Activated B cell treated with CpG ODN at 0.5 μM for 24 hours (primary cell): ENCODE measurements around the gene ARFGEF3. TPM values are rescaled to one million over a fixed set of nuclear protein-coding genes. Genes with fewer than 3 reads are reported as not detected.
"Not testable (repeated sequence)": the region's sequence is repeated elsewhere in the genome, so short reads cannot be mapped to it uniquely, and the experiment has no call there.

ENCODE experiments used
- ATAC-seq: fragments of 200-7000 bp; cut with Tn5 transposase; one replicate; pipeline ENCODE4 v1.10.0; 2021; ENCODE audit warnings: low read depth, mild to moderate bottlenecking, moderate library complexity
- CTCF ChIA-PET: fragments of 350-600 bp; sonication (Branson Sonifier 250); formaldehyde crosslinking; loops from one replicate; lab custom pipeline; 2021; ENCODE audit warnings: antibody characterized with exemption; lab: Charles Lee
- POLR2A ChIA-PET: fragments of 350-600 bp; sonication (Branson Sonifier 250); formaldehyde crosslinking; loops from one replicate; lab custom pipeline; 2021; ENCODE audit warnings: antibody characterized with exemption; lab: Charles Lee
- DNase-seq: peaks from one replicate; pipeline ENCODE4 v3.0.0; 2022
- H3K27ac Mint-ChIP-seq: one replicate; pipeline ENCODE4 v1.8.0; 2020; ENCODE audit warnings: mixed read lengths
- H3K27me3 Mint-ChIP-seq: one replicate; pipeline ENCODE4 v1.8.0; 2021; ENCODE audit warnings: mixed read lengths
- H3K36me3 Mint-ChIP-seq: one replicate; pipeline ENCODE4 v1.8.0; 2021; ENCODE audit warnings: low read depth, mixed read lengths
- H3K4me1 Mint-ChIP-seq: one replicate; pipeline ENCODE4 v1.8.0; 2021; ENCODE audit warnings: mixed read lengths
- H3K4me3 Mint-ChIP-seq: one replicate; pipeline ENCODE4 v1.8.0; 2020; ENCODE audit warnings: mild to moderate bottlenecking, mixed read lengths
- H3K9me3 Mint-ChIP-seq: one replicate; pipeline ENCODE4 v1.8.0; 2020; ENCODE audit warnings: mixed read lengths
- intact Hi-C: fragments of 100-400 bp; cut with micrococcal nuclease; formaldehyde crosslinking; loops from one replicate; pipeline ENCODE4 v1.15.1; 2024
- total RNA-seq: library from RNA; stranded (reverse); gene quantifications from 2 replicates; pipeline ENCODE4 v1.2.3, GENCODE V29; 2022
- TF ChIP-seq, protein P1 (sequence below): fragments of 200-600 bp; IDR thresholded peaks from one replicate; pipeline ENCODE4 v1.8.0; 2022; ENCODE audit warnings: antibody characterized with exemption, mild to moderate bottlenecking

Gene ARFGEF3
- total RNA-seq, 1 donor from 2014 or later: 0.02 TPM

DNA sequence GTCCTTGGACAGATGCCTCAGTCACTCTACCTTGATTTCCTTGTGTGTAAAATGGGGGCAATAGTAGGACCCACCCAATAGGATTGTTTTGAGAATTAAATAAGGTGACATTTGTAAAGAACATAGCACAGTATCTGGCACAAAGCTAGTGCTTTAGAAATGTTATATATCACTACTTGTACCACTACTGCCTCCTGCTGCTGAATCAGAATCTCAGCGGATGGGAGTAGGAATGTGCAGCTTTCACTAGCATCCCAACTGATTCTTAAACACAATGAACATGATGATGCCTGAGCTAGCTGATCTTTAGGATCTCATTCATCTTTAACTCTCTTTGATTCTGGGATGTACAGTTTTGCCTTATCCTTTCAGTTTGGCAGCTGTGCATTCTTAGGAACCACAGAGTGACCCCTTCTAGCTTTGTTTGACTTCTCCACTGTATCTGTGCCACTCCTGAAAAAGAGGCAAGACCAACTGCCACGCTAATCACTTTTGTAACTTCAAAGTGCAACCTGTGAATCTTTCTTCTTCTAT, 49.4 kb downstream of the ARFGEF3 start:
- ChIA-PET CTCF (no interaction called here), POLR2A (no interaction called here)
- TF ChIP-seq, protein P1, sequence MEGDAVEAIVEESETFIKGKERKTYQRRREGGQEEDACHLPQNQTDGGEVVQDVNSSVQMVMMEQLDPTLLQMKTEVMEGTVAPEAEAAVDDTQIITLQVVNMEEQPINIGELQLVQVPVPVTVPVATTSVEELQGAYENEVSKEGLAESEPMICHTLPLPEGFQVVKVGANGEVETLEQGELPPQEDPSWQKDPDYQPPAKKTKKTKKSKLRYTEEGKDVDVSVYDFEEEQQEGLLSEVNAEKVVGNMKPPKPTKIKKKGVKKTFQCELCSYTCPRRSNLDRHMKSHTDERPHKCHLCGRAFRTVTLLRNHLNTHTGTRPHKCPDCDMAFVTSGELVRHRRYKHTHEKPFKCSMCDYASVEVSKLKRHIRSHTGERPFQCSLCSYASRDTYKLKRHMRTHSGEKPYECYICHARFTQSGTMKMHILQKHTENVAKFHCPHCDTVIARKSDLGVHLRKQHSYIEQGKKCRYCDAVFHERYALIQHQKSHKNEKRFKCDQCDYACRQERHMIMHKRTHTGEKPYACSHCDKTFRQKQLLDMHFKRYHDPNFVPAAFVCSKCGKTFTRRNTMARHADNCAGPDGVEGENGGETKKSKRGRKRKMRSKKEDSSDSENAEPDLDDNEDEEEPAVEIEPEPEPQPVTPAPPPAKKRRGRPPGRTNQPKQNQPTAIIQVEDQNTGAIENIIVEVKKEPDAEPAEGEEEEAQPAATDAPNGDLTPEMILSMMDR: no peak
- H3K4me3 Mint-ChIP-seq: no peak overlapping the region
- intact Hi-C loops: no loop called here
- DNase-seq (no peak), ATAC-seq (no peak)
- H3K27ac Mint-ChIP-seq: no peak overlapping the region
- H3K36me3 Mint-ChIP-seq: no peaks in the 10 kb centered on the region
- H3K9me3 Mint-ChIP-seq: no peaks in the 10 kb centered on the region
- H3K4me1 Mint-ChIP-seq: no peaks in the 10 kb centered on the region
- peaks cover 12% of the 10 kb centered on the region for H3K27me3 Mint-ChIP-seq

DNA sequence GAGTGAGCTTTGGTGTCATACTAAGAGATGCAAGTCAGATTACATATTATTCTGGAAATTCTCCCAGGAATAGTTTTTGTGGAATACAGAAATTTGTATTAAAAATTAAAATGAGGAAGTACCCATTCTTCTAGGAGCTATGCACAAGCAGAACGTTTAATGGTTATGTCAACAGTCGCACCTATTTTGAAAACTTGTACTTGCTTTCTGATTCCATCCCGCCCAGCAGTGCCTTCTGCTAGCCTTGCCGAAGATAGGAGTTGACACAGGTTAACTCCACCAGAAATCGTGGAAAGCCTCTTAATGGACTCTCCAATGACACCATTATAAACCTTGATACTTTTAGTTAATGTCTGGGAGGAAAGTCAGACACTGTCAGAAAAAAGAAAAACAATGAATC, 49.9 kb downstream of the ARFGEF3 start:
- TF ChIP-seq, protein P1: no peak
- H3K36me3 Mint-ChIP-seq: no peaks in the 10 kb centered on the region
- no peak overlapping the region for H3K4me3 Mint-ChIP-seq
- H3K27me3 Mint-ChIP-seq: peaks cover 12% of the 10 kb centered on the region
- H3K4me1 Mint-ChIP-seq: no peaks in the 10 kb centered on the region
- no peak for ATAC-seq
- intact Hi-C loops: no loop called here
- no peaks in the 10 kb centered on the region for H3K9me3 Mint-ChIP-seq
- no peak for DNase-seq
- no peak overlapping the region for H3K27ac Mint-ChIP-seq
- ChIA-PET POLR2A (no interaction called here), CTCF (no interaction called here)

DNA sequence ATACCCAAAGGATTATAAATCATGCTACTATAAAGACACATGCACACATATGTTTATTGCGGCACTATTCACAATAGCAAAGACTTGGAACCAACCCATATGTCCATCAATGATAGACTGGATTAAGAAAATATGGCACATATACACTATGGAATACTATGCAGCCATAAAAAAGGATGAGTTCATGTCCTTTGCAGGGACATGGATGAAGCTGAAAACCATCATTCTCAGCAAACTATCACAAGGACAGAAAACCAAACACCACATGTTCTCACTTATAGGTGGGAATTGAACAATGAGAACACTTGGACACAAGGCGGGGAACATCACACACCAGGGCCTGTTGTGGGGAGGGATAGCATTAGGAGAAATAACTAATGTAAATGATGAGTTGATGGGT, 50.8 kb downstream of the ARFGEF3 start:
- DNase-seq, H3K9me3 Mint-ChIP-seq, ATAC-seq, CTCF ChIA-PET, H3K4me3 Mint-ChIP-seq, intact Hi-C loops, H3K27ac Mint-ChIP-seq, POLR2A ChIA-PET, H3K36me3 Mint-ChIP-seq, H3K4me1 Mint-ChIP-seq: not testable (repeated sequence)
- peaks cover 12% of the 10 kb centered on the region for H3K27me3 Mint-ChIP-seq

DNA sequence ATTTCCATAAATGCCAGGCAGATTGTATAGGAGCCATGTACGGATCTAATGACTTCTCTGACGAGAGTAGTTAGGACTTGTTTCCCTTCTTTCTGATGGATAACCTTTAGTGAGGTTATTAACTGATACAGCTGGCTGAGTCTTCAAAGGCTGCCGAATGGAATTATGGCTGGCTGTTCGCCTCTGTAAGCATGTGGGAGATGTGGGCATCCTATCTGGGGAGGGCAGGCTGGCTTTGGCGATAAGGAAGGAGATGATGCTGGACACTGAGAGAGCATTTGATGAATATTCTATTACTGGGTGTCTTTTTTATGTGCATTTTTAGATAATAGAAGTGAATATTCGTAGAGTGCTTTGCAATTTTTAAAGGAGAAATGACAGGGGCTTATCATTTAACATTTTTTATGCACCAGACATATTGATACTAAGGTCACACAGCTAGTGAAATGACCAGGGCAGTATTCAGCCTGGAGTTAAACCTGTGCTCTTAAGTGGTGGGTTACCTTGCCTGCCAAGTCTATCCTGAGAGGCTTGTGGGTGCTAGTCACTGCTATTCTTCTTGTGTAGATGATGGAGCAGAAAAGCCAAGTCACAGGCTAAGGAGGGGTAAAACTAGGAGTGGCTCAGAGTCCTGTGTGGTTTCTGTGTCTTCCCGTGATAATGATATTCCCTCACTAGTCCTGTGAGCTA, 53.5 kb downstream of the ARFGEF3 start:
- Mint-ChIP-seq H3K9me3 (no peaks in the 10 kb centered on the region), H3K27ac (no peak overlapping the region), H3K36me3 (no peaks in the 10 kb centered on the region), H3K4me1 (no peaks in the 10 kb centered on the region), H3K27me3 (peaks cover 14% of the 10 kb centered on the region), H3K4me3 (no peak overlapping the region)
- POLR2A ChIA-PET: no interaction called here
- CTCF ChIA-PET: no interaction called here
- TF ChIP-seq, protein P1: no peak
- DNase-seq: no peak
- intact Hi-C loops: no loop called here
- ATAC-seq: no peak

DNA sequence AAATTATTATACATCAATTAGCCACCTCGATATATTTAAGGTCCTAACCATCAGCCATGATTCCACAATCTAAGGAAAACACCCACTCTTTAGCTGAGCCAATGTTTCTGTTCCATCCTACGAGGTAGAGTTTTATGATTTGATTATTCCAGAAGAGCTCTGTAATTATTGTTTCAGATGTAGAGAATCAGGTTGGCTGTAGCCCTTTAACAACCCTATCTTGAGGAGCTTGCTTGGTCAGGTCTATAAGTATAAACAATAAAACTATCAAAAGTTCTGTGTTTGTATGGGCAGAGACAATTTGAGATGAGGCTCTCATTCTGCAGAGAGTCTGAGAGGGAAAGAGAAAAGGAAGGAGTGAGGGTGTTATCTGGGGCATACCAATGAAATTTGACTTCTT, 56.7 kb downstream of the ARFGEF3 start, which contains the start of gene PBOV1:
Gene PBOV1 (minus strand): TSS at position 43 of the 400 bp plus-strand sequence. CDS start 96 bp downstream, outside the sequence.
- DNase-seq: no peak
- Mint-ChIP-seq H3K27ac (no peak within 1 kb of the TSS), H3K4me1 (no peaks in the 10 kb centered on the region), H3K9me3 (no peaks in the 10 kb centered on the region), H3K36me3 (no peaks in the 10 kb centered on the region), H3K4me3 (no peak within 1 kb of the TSS), H3K27me3 (peaks cover 21% of the 10 kb centered on the region)
- ATAC-seq: no peak
- TF ChIP-seq, protein P1: no peak
- intact Hi-C loops: no loop called here
- ChIA-PET POLR2A (no interaction called here), CTCF (no interaction called here)
